K562 (cell line): ENCODE data around the gene BTBD1. TPM values are rescaled to one million over a fixed set of nuclear protein-coding genes. Genes with fewer than 3 reads are reported as not detected.

ENCODE experiments used
- ATAC-seq: fragments of 200-7000 bp; cut with Tn5 transposase; 3 replicates; pipeline ENCODE4 v1.9.1; 2020; ENCODE audit warnings: moderate library complexity
- BruUV-seq: library from RNA; stranded (reverse); fragments of 400-500 nt; replicated peaks from 2 replicates; lab custom pipeline; 2021; lab: Mats Ljungman, UMichigan
- CTCF ChIA-PET: fragments of 300-600 bp; formaldehyde crosslinking; extraction: SDS; loops from one replicate; lab custom pipeline; 2021; ENCODE audit warnings: low intra/inter-chr PET ratio; lab: Yijun Ruan, JAX
- POLR2A ChIA-PET: fragments of 300-600, 350-650 bp; sonication (Branson Sonifier 250); formaldehyde crosslinking; extraction: SDS; loops from one replicate; lab custom pipeline; 2021; ENCODE audit warnings: antibody characterized with exemption, inconsistent platforms; lab: Yijun Ruan, JAX
- DNase-seq, 4 experiments: peaks; one replicate each; pipeline versions ENCODE4 v3.0.0 to v3.0.0-alpha.2; 2011 to 2018; ENCODE audit warnings: low spot score in 3 of 4, mixed read lengths in 3 of 4; ENCODE audit errors: extremely low read depth in 1 of 4
- FAIRE-seq: peaks from 2 replicates; lab custom pipeline; 2011; peaks lifted over from hg19 to GRCh38; lab: Jason Lieb, UNC
- H2AFZ ChIP-seq: 2 replicates; pipeline ENCODE4 v1.6.0; 2011; ENCODE audit warnings: low read depth, low read length, control low read depth, inconsistent platforms
- H3K27ac ChIP-seq: fragments of 200-600 bp; 3 replicates; pipeline ENCODE4 v1.8.0; 2011; ENCODE audit warnings: low read depth, mild to moderate bottlenecking, control low read depth, inconsistent platforms, low read length, moderate library complexity, mixed read lengths; ENCODE audit errors: extremely low read depth
- H3K27me3 ChIP-seq, 2 experiments: fragments of 300-600 bp in 1 of 2; 2 replicates in 1 of 2; 3 replicates in 1 of 2; pipeline versions ENCODE4 v1.6.0 to v1.8.0; 2011; ENCODE audit warnings: inconsistent platforms in 2 of 2, low read length in 2 of 2, mild to moderate bottlenecking in 1 of 2, mixed read lengths in 1 of 2, moderate library complexity in 1 of 2; ENCODE audit not compliant: control insufficient read depth in 2 of 2, insufficient read depth in 2 of 2
- H3K36me3 ChIP-seq: fragments of 300-600 bp; 3 replicates; pipeline ENCODE4 v1.8.0; 2011; ENCODE audit warnings: mild to moderate bottlenecking, low read length, inconsistent platforms; ENCODE audit not compliant: control insufficient read depth, insufficient read depth
- H3K4me1 ChIP-seq, 2 experiments: fragments of 200-600 bp in 1 of 2; replicated peaks in 1 of 2; 2 replicates in 1 of 2; 3 replicates in 1 of 2; pipeline versions ENCODE4 v1.5.1 to v1.8.0; 2011; ENCODE audit warnings: inconsistent platforms in 2 of 2, low read length in 2 of 2, mild to moderate bottlenecking in 1 of 2, mixed read lengths in 1 of 2, moderate library complexity in 1 of 2; ENCODE audit not compliant: control insufficient read depth in 2 of 2, insufficient read depth in 2 of 2
- H3K4me2 ChIP-seq: 2 replicates; pipeline ENCODE4 v1.6.1; 2011; ENCODE audit warnings: low read length, control low read depth, inconsistent platforms, mixed read lengths; ENCODE audit not compliant: insufficient read depth
- H3K4me3 ChIP-seq: fragments of 200-600 bp; sonication (generic), shearing (Covaris generic); 2 replicates; pipeline ENCODE4 v1.5.1; 2016; ENCODE audit warnings: control low read depth, inconsistent platforms
- H3K79me2 ChIP-seq: fragments of 200-600 bp; 3 replicates; pipeline ENCODE4 v1.8.0; 2011; ENCODE audit warnings: low read length, inconsistent platforms; ENCODE audit not compliant: control insufficient read depth, insufficient read depth
- H3K9ac ChIP-seq, 2 experiments: 2 replicates each; pipeline versions ENCODE4 v1.6.0 to v1.6.1; 2011; ENCODE audit warnings: low read depth in 2 of 2, low read length in 2 of 2, control low read depth in 1 of 2, inconsistent platforms in 1 of 2, mild to moderate bottlenecking in 1 of 2, mixed read lengths in 1 of 2; ENCODE audit not compliant: insufficient read depth in 1 of 2
- H3K9me1 ChIP-seq: one replicate; pipeline ENCODE4 v1.6.0; 2011; ENCODE audit warnings: inconsistent platforms, mild to moderate bottlenecking, low read length, moderate library complexity; ENCODE audit not compliant: control insufficient read depth, insufficient read depth
- H3K9me3 ChIP-seq: replicated peaks from 2 replicates; pipeline ENCODE4 v1.5.1; 2011; ENCODE audit warnings: low read depth, low read length, inconsistent platforms; ENCODE audit not compliant: control insufficient read depth, insufficient read depth
- H4K20me1 ChIP-seq: replicated peaks from 2 replicates; pipeline ENCODE4 v1.6.1; 2011; ENCODE audit warnings: low read length, inconsistent platforms, mixed read lengths; ENCODE audit not compliant: control insufficient read depth, insufficient read depth
- BHLHE40 ChIP-seq: IDR thresholded peaks from 2 replicates; pipeline ENCODE4 v1.6.1; 2011; ENCODE audit warnings: low read length, improper control_type of control experiment
- GATA2 ChIP-seq: sonication (generic); formaldehyde crosslinking; IDR thresholded peaks from 2 replicates; pipeline ENCODE4 v1.4.0; 2020; ENCODE audit warnings: mild to moderate bottlenecking, missing genetic modification reagents
- HINFP ChIP-seq: fragments of 450-650 bp; conservative IDR thresholded peaks from 2 replicates; pipeline ENCODE4 v1.6.1; 2016; ENCODE audit warnings: missing genetic modification characterization, low read depth, mild to moderate bottlenecking, control low read depth, missing compliant biosample characterization
- LARP7 ChIP-seq: fragments of 450-650 bp; IDR thresholded peaks from 2 replicates; pipeline ENCODE4 v1.6.1; 2016
- MCM5 ChIP-seq: fragments of 450-650 bp; IDR thresholded peaks from 2 replicates; pipeline ENCODE4 v1.6.1; 2016; ENCODE audit warnings: low read depth
- POLR2A ChIP-seq: fragments of 450-650 bp; conservative IDR thresholded peaks from 2 replicates; pipeline ENCODE4 v1.6.1; 2016
- POLR2AphosphoS5 ChIP-seq: IDR thresholded peaks from 2 replicates; pipeline ENCODE4 v1.6.1; 2011; ENCODE audit warnings: mild to moderate bottlenecking, low read depth, low read length, moderate library complexity; ENCODE audit not compliant: control insufficient read depth, insufficient read depth
- SFPQ ChIP-seq: fragments of 200-400 bp; formaldehyde crosslinking; IDR thresholded peaks from 2 replicates; pipeline ENCODE4 v1.6.1; 2017; ENCODE audit warnings: mild to moderate bottlenecking, low read depth, low read length, moderate library complexity
- SIN3B ChIP-seq: fragments of 450-650 bp; IDR thresholded peaks from 2 replicates; pipeline ENCODE4 v1.6.1; 2017; ENCODE audit warnings: low read depth, mild to moderate bottlenecking, moderate library complexity
- SUPT5H ChIP-seq: fragments of 450-650 bp; IDR thresholded peaks from 2 replicates; pipeline ENCODE4 v1.6.1; 2016
- YBX1 ChIP-seq: fragments of 450-650 bp; IDR thresholded peaks from 2 replicates; pipeline ENCODE4 v1.7.1; 2016; ENCODE audit warnings: mild to moderate bottlenecking
- ZNF311 ChIP-seq: fragments of 250-450 bp; sonication (Bioruptor Pico); IDR thresholded peaks from 2 replicates; pipeline ENCODE4 v1.4.0; 2020; ENCODE audit warnings: mild to moderate bottlenecking, moderate library complexity
- WGBS: fragments of 100-300 bp; shearing (Covaris generic); methylation state at CpG from one replicate; pipeline ENCODE4 v1.1.6; 2016; ENCODE audit warnings: low coverage, mixed read lengths; ENCODE audit not compliant: insufficient coverage; ENCODE audit errors: missing lambda C conversion rate; 5-methylcytosine and 5-hydroxymethylcytosine counted together
- in situ Hi-C: fragments of 300-500 bp; cut with MboI; formaldehyde crosslinking; loops from 4 replicates; pipeline ENCODE4 v1.15.0; 2018; ENCODE audit warnings: inconsistent platforms, mixed read lengths
- intact Hi-C: fragments of 100-400 bp; cut with micrococcal nuclease; formaldehyde crosslinking; loops from 2 replicates; pipeline ENCODE4 v1.14.2; 2022
- polyA plus RNA-seq, 8 experiments: library from polyadenylated mRNA; depleted of rRNA in 4 of 8; stranded (reverse) in 5 of 8; unstranded in 3 of 8; fragments of >200 nt; fragmentation: Nextera tagmentation in 2 of 8; fragmentation: Illumina TruSeq in 1 of 8; extraction: Ambion mirVana in 2 of 8; extraction: Trizol in 1 of 8; gene quantifications; 2 replicates each; pipeline versions ENCODE4 v1.2.1 to v1.2.3, GENCODE V29; 2011 to 2014; ENCODE audit warnings: inconsistent platforms in 1 of 8, missing spikeins in 1 of 8
- total RNA-seq, 7 experiments: library from RNA; depleted of rRNA in 6 of 7; stranded (reverse); fragments of >200 nt in 6 of 7; fragmentation: Illumina TruSeq in 2 of 7; extraction: Trizol in 2 of 7; gene quantifications; 2 replicates each; pipeline versions ENCODE4 v1.2.1 to v1.2.3, GENCODE V29; 2011 to 2021; ENCODE audit warnings: low replicate concordance in 1 of 7

BTBD1 gene
- total and polyA plus RNA-seq, 9 of the 15 experiments (the other 6 are each of a cell fraction or from before 2014, with no cell fraction given) = 19.4 to 106 (median 90.4) TPM

- H3K4me1 ChIP-seq = peaks cover 20 to 24% of the 10 kb centered on the region in 2 experiments; a peak in 4 of 5 replicates
- no peak overlapping the region for H3K4me3 ChIP-seq
- H3K27ac ChIP-seq = no peak overlapping the region
- TF ChIP-seq POLR2AphosphoS5 = peak; percentile 52; the same call in 1 of the 2 replicates
- TF ChIP-seq ZNF311 = no peak
- TF ChIP-seq BHLHE40 = peak; percentile 42; the same call in 1 of the 2 replicates
- peak; percentile 34; the same call in 1 of the 2 replicates for TF ChIP-seq SUPT5H
- TF ChIP-seq LARP7 = no peak
- TF ChIP-seq SFPQ = no peak
- TF ChIP-seq HINFP (tag) = no peak
- TF ChIP-seq POLR2A = peak; percentile 61
- no peak for TF ChIP-seq MCM5
- no peak for TF ChIP-seq SIN3B
- TF ChIP-seq GATA2 (CRISPR knock-in tag) = no peak
- no peak for TF ChIP-seq YBX1
- TF ChIP-seq, all 486 proteins: peak for 4
- in situ Hi-C loops = no loop called here
- Histone ChIP-seq H3K9me1 (no peaks in the 10 kb centered on the region), H3K36me3 (peaks cover 35% of the 10 kb centered on the region), H4K20me1 (no peaks in the 10 kb centered on the region), H3K9ac (no peak overlapping the region), H3K4me2 (no peak overlapping the region), H2AFZ (no peak overlapping the region), H3K79me2 (peaks cover 27% of the 10 kb centered on the region), H3K27me3 (no peaks in the 10 kb centered on the region; a peak in 1 of 5 replicates), H3K9me3 (no peaks in the 10 kb centered on the region)
- intact Hi-C loops = no loop called here
- 62% methylated on average over 4 of the region's 4 CpGs for WGBS
- no TSS peak for BruUV-seq
- FAIRE-seq = no peak
- CTCF ChIA-PET = no interaction called here
- POLR2A ChIA-PET = interaction anchor here (0.8 to 1.1 kb wide), 5 partner anchors 10 to 475 kb away, joined by 3 to 5 read pairs (median 4); partner anchors contain the start of gene RPS17
- DNase-seq = no peak
- no peak for ATAC-seq
Observed at GRCh38 chr15:83015361-83015760, 51.7 kb downstream of the BTBD1 start.
